ENCODE results near the gene MUL1.

DNA sequence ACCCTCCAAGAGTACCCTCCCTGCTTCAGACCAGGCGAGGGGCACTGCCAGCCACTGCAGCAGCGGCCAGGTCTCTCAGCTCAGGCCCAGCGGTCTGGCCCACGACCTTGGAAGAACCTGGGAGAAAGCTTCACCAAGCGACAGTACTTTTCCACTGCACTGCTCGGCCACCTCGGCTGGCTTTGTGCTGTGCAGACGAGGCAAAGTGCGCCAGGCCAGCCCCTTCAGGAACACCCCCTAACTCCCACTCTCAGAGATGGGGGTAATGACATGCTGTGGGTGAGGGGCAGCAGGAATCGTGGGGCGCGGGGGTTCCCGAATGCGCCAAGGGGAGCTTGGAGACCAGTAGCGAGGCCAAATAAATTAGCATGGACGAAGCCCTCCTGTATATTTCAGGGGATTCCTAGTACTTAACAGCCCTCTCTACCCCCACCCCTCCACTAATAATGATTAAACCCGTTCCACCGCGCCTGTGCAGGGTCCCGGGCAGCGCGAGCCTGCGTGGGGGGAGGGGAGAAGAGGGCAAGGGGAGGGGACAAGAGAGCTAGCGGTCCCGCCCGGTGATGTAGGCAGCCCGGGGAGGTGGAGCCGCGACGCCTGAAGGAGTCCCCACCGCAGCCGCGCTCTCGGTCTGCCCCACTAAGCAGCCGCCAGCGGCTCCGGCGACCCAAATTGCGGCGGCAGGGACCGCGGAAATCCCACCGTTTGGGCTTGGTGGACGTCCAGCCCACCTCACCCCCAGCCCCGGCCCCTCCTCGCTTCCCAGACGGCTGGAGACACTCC lies 44.2 kb upstream of the MUL1 start, which contains the start of gene FAM43B:
- TF ChIP-seq, protein P1, sequence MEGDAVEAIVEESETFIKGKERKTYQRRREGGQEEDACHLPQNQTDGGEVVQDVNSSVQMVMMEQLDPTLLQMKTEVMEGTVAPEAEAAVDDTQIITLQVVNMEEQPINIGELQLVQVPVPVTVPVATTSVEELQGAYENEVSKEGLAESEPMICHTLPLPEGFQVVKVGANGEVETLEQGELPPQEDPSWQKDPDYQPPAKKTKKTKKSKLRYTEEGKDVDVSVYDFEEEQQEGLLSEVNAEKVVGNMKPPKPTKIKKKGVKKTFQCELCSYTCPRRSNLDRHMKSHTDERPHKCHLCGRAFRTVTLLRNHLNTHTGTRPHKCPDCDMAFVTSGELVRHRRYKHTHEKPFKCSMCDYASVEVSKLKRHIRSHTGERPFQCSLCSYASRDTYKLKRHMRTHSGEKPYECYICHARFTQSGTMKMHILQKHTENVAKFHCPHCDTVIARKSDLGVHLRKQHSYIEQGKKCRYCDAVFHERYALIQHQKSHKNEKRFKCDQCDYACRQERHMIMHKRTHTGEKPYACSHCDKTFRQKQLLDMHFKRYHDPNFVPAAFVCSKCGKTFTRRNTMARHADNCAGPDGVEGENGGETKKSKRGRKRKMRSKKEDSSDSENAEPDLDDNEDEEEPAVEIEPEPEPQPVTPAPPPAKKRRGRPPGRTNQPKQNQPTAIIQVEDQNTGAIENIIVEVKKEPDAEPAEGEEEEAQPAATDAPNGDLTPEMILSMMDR (IDR thresholded peaks at IDR 0.05 in 8 of 11, conservative IDR thresholded peaks at IDR 0.05 in 3 of 11) = no peak
- TF ChIP-seq POLR2A (IDR thresholded peaks at IDR 0.05) = no peak
- TF ChIP-seq POLR2AphosphoS5 (IDR thresholded peaks at IDR 0.05) = peak; percentile 37 to 72 (median 53)
